H1 (cell line): Measurements from ENCODE around the gene FGF18. TPM values are rescaled to one million over a fixed set of nuclear protein-coding genes. Genes with fewer than 3 reads are reported as not detected.

Experiments
- CTCF ChIA-PET: fragments of 300-600 bp; sonication (Branson Sonifier 250); formaldehyde crosslinking; loops from one replicate; lab custom pipeline; 2021; ENCODE audit not compliant: partially characterized antibody; lab: Charles Lee
- POLR2A ChIA-PET: fragments of 300-600 bp; sonication (Branson Sonifier 250); formaldehyde crosslinking; loops from one replicate; lab custom pipeline; 2021; ENCODE audit warnings: inconsistent platforms; ENCODE audit not compliant: partially characterized antibody; lab: Charles Lee
- DNase-seq, 2 experiments: peaks; one replicate each; pipeline versions ENCODE4 v3.0.0 to v3.0.0-alpha.2; 2010 to 2022; ENCODE audit warnings: low spot score in 2 of 2, low read depth in 1 of 2, mixed read lengths in 1 of 2
- FAIRE-seq: peaks from 2 replicates; lab custom pipeline; 2011; peaks lifted over from hg19 to GRCh38; lab: Jason Lieb, UNC
- H2AFZ ChIP-seq: 2 replicates; pipeline ENCODE4 v1.8.1; 2012; ENCODE audit warnings: low read length, inconsistent platforms
- H2AK5ac ChIP-seq: 2 replicates; pipeline ENCODE4 v1.6.1; 2013; ENCODE audit warnings: low read depth, low read length
- H2BK120ac ChIP-seq: replicated peaks from 2 replicates; pipeline ENCODE3; 2013; ENCODE audit warnings: low read depth, low read length, inconsistent platforms
- H2BK12ac ChIP-seq: 2 replicates; pipeline ENCODE4 v1.6.1; 2013; ENCODE audit warnings: low read depth, low read length
- H2BK15ac ChIP-seq: 2 replicates; pipeline ENCODE4 v1.6.1; 2013; ENCODE audit warnings: low read length
- H2BK20ac ChIP-seq: 2 replicates; pipeline ENCODE4 v1.6.1; 2013; ENCODE audit warnings: low read length
- H2BK5ac ChIP-seq: 2 replicates; pipeline ENCODE4 v1.6.1; 2013; ENCODE audit warnings: low read depth, low read length
- H3K14ac ChIP-seq: 2 replicates; pipeline ENCODE4 v1.6.1; 2013; ENCODE audit warnings: inconsistent platforms; ENCODE audit not compliant: insufficient read length
- H3K18ac ChIP-seq: 2 replicates; pipeline ENCODE4 v1.6.1; 2013; ENCODE audit warnings: low read length; ENCODE audit errors: extremely low read depth
- H3K23ac ChIP-seq: 2 replicates; pipeline ENCODE4 v1.6.1; 2013; ENCODE audit warnings: inconsistent platforms; ENCODE audit not compliant: insufficient read length
- H3K23me2 ChIP-seq: 2 replicates; pipeline ENCODE4 v1.6.1; 2013; ENCODE audit warnings: low read depth, low read length
- H3K27ac ChIP-seq: 2 replicates; pipeline ENCODE4 v1.6.1; 2011; ENCODE audit warnings: low read depth, low read length, inconsistent platforms
- H3K27me3 ChIP-seq, 4 experiments: replicated peaks in 1 of 4; 1 replicate in 1 of 4; 2 replicates in 3 of 4; pipeline versions ENCODE4 v1.6.1 to v1.8.1; 2011 to 2013; ENCODE audit warnings: low read length in 3 of 4, mild to moderate bottlenecking in 3 of 4, inconsistent platforms in 2 of 4, mixed read lengths in 2 of 4, moderate library complexity in 1 of 4; ENCODE audit not compliant: control insufficient read depth in 3 of 4, insufficient read depth in 3 of 4; ENCODE audit errors: extremely low read depth in 1 of 4
- H3K36me3 ChIP-seq, 4 experiments: 2 replicates each; pipeline versions ENCODE4 v1.6.1 to v1.8.1; 2011 to 2013; ENCODE audit warnings: mild to moderate bottlenecking in 4 of 4, low read length in 3 of 4, moderate library complexity in 2 of 4, control low read depth in 1 of 4, inconsistent platforms in 1 of 4; ENCODE audit not compliant: insufficient read depth in 4 of 4, control insufficient read depth in 2 of 4
- H3K4ac ChIP-seq: replicated peaks from 2 replicates; pipeline ENCODE3; 2013; ENCODE audit warnings: low read length, low read depth, mixed read lengths, inconsistent platforms; ENCODE audit not compliant: insufficient read length
- H3K4me1 ChIP-seq, 4 experiments: replicated peaks in 1 of 4; 1 replicate in 1 of 4; 2 replicates in 3 of 4; pipeline versions ENCODE4 v1.6.1 to v1.8.1; 2011 to 2013; ENCODE audit warnings: low read length in 3 of 4, inconsistent platforms in 2 of 4, mixed read lengths in 1 of 4; ENCODE audit not compliant: insufficient read depth in 4 of 4, control insufficient read depth in 3 of 4
- H3K4me2 ChIP-seq, 2 experiments: 2 replicates each; pipeline versions ENCODE4 v1.6.1 to v1.8.1; 2011 to 2013; ENCODE audit warnings: low read depth in 2 of 2, low read length in 2 of 2, control low read depth in 1 of 2, inconsistent platforms in 1 of 2, mild to moderate bottlenecking in 1 of 2; ENCODE audit not compliant: insufficient read depth in 1 of 2
- H3K4me3 ChIP-seq, 4 experiments: fragments of 200-600, 300-600 bp in 1 of 4; sonication (generic), shearing (Covaris generic), sonication (Bioruptor Twin) in 1 of 4; 2 replicates each; pipeline versions ENCODE4 v1.5.1 to v1.8.1; 2011 to 2016; ENCODE audit warnings: low read length in 4 of 4, low read depth in 3 of 4, control low read depth in 2 of 4, inconsistent platforms in 2 of 4, mild to moderate bottlenecking in 2 of 4, mixed read lengths in 1 of 4, moderate library complexity in 1 of 4; ENCODE audit not compliant: insufficient read depth in 2 of 4; ENCODE audit errors: extremely low read depth in 1 of 4
- H3K56ac ChIP-seq: replicated peaks from 2 replicates; pipeline ENCODE3; 2013; ENCODE audit warnings: low read depth, mild to moderate bottlenecking, mixed read lengths, low read length, inconsistent platforms; ENCODE audit not compliant: insufficient read length
- H3K79me1 ChIP-seq: 2 replicates; pipeline ENCODE4 v1.6.1; 2013; ENCODE audit warnings: low read depth, low read length, control low read depth
- H3K79me2 ChIP-seq, 2 experiments: 2 replicates each; pipeline versions ENCODE4 v1.6.1 to v1.8.1; 2012 to 2013; ENCODE audit warnings: low read length in 2 of 2, mild to moderate bottlenecking in 2 of 2, inconsistent platforms in 1 of 2; ENCODE audit not compliant: insufficient read depth in 2 of 2, control insufficient read depth in 1 of 2
- H3K9ac ChIP-seq, 4 experiments: replicated peaks in 1 of 4; 1 replicate in 1 of 4; 2 replicates in 3 of 4; pipeline versions ENCODE4 v1.6.1 to v1.8.1; 2011 to 2013; ENCODE audit warnings: low read depth in 3 of 4, low read length in 3 of 4, control low read depth in 2 of 4, mild to moderate bottlenecking in 2 of 4, moderate library complexity in 2 of 4, inconsistent platforms in 1 of 4; ENCODE audit errors: extremely low read depth in 1 of 4
- H3K9me3 ChIP-seq, 2 experiments: 2 replicates each; pipeline versions ENCODE4 v1.6.1 to v1.8.1; 2012 to 2013; ENCODE audit warnings: mild to moderate bottlenecking in 2 of 2, moderate library complexity in 2 of 2, control low read depth in 1 of 2, inconsistent platforms in 1 of 2, low read depth in 1 of 2, low read length in 1 of 2, mixed read lengths in 1 of 2; ENCODE audit not compliant: insufficient read depth in 2 of 2
- H4K20me1 ChIP-seq, 2 experiments: replicated peaks in 1 of 2; 2 replicates each; pipeline versions ENCODE3 to v1.8.1; 2011 to 2013; ENCODE audit warnings: inconsistent platforms in 2 of 2, low read length in 2 of 2, mild to moderate bottlenecking in 1 of 2; ENCODE audit not compliant: insufficient read depth in 2 of 2, control insufficient read depth in 1 of 2
- H4K5ac ChIP-seq: 2 replicates; pipeline ENCODE4 v1.6.1; 2013; ENCODE audit warnings: low read length, low read depth, mixed read lengths, inconsistent platforms; ENCODE audit not compliant: insufficient read length
- H4K8ac ChIP-seq: 2 replicates; pipeline ENCODE4 v1.8.0; 2013; ENCODE audit warnings: mild to moderate bottlenecking, moderate library complexity, low read length, inconsistent platforms; ENCODE audit not compliant: insufficient read depth; ENCODE audit errors: extremely low read depth
- H4K91ac ChIP-seq: replicated peaks from 2 replicates; pipeline ENCODE3; 2013; ENCODE audit warnings: low read length, mixed read lengths, inconsistent platforms; ENCODE audit not compliant: insufficient read length
- FOSL1 ChIP-seq: IDR thresholded peaks from 2 replicates; pipeline ENCODE4 v1.6.1; 2011; ENCODE audit warnings: mild to moderate bottlenecking, low read depth, low read length, moderate library complexity; ENCODE audit not compliant: insufficient read depth
- GABPA ChIP-seq: IDR thresholded peaks from 2 replicates; pipeline ENCODE4 v1.6.1; 2011; ENCODE audit warnings: mild to moderate bottlenecking, low read length, moderate library complexity, borderline replicate concordance; ENCODE audit not compliant: insufficient read depth
- JUND ChIP-seq: IDR thresholded peaks from 2 replicates; pipeline ENCODE4 v1.6.1; 2011; ENCODE audit warnings: mild to moderate bottlenecking, improper control_type of control experiment, low read length
- KDM4A ChIP-seq: IDR thresholded peaks from one replicate; pipeline ENCODE4 v1.7.1; 2012; ENCODE audit warnings: low read depth, mild to moderate bottlenecking, moderate library complexity, low read length, inconsistent platforms; ENCODE audit not compliant: severe bottlenecking
- KDM5A ChIP-seq: fragments of 200-600 bp; IDR thresholded peaks from 2 replicates; pipeline ENCODE4 v1.7.1; 2012; ENCODE audit warnings: mild to moderate bottlenecking, low read length, inconsistent platforms, mixed read lengths
- MAFK ChIP-seq: IDR thresholded peaks from 2 replicates; pipeline ENCODE4 v1.6.1; 2012; ENCODE audit warnings: low read depth, mild to moderate bottlenecking, improper control_type of control experiment, low read length
- PHF8 ChIP-seq: fragments of 200-600 bp; sonication (generic); conservative IDR thresholded peaks from 2 replicates; pipeline ENCODE4 v1.7.1; 2012; ENCODE audit warnings: low read depth, mild to moderate bottlenecking, inconsistent platforms, low read length, moderate library complexity
- POU5F1 ChIP-seq: IDR thresholded peaks from 2 replicates; pipeline ENCODE4 v1.6.1; 2011; ENCODE audit warnings: low read depth, mild to moderate bottlenecking, low read length, moderate library complexity
- RNF2 ChIP-seq: fragments of 200-900, 300-1000 bp; sonication (generic); IDR thresholded peaks from 2 replicates; pipeline ENCODE4 v1.7.1; 2016; ENCODE audit warnings: borderline replicate concordance, low read depth, mild to moderate bottlenecking, antibody characterized with exemption, low read length; ENCODE audit not compliant: poor library complexity, severe bottlenecking; ENCODE audit errors: missing control alignments
- SP1 ChIP-seq: IDR thresholded peaks from 2 replicates; pipeline ENCODE4 v1.6.1; 2011; ENCODE audit warnings: low read depth, low read length
- TBP ChIP-seq: IDR thresholded peaks from 2 replicates; pipeline ENCODE4 v1.6.1; 2011; ENCODE audit warnings: low read depth, low read length, improper control_type of control experiment
- TCF12 ChIP-seq: IDR thresholded peaks from 2 replicates; pipeline ENCODE4 v1.6.1; 2011; ENCODE audit warnings: low read depth, mild to moderate bottlenecking, low read length
- YY1 ChIP-seq: IDR thresholded peaks from 2 replicates; pipeline ENCODE4 v1.6.1; 2011; ENCODE audit warnings: low read depth, mild to moderate bottlenecking, low read length
- WGBS, 2 experiments: shearing (Covaris generic) in 1 of 2; methylation state at CpG; one replicate each; pipeline versions ENCODE4 v1.1.6 to v1.1.7; 2013 to 2015; ENCODE audit warnings: low lambda C conversion rate in 2 of 2, mixed read lengths in 2 of 2, inconsistent platforms in 1 of 2, low coverage in 1 of 2, missing lambda C conversion rate in 1 of 2; ENCODE audit not compliant: insufficient replicate concordance in 2 of 2, insufficient coverage in 1 of 2, insufficient read length in 1 of 2; ENCODE audit errors: extremely low coverage in 1 of 2, missing lambda C conversion rate in 1 of 2; 5-methylcytosine and 5-hydroxymethylcytosine counted together
- polyA plus RNA-seq, 7 experiments: library from polyadenylated mRNA; depleted of rRNA in 3 of 7; stranded (reverse) in 5 of 7; unstranded in 2 of 7; fragments of >200 nt in 5 of 7; fragments of 200-250 nt in 2 of 7; gene quantifications; 1 replicate in 5 of 7; 2 replicates in 1 of 7; 4 replicates in 1 of 7; pipeline versions ENCODE4 v1.2.1 to v1.2.3, GENCODE V29; 2011 to 2013; ENCODE audit warnings: missing spikeins in 2 of 7, mixed read lengths in 2 of 7
- total RNA-seq: library from RNA; stranded (reverse); fragmentation: NEBNext Ultra II Directional; extraction: Animal tissue kit (Norgen Biotek cat#: 25700); gene quantifications from 2 replicates; pipeline ENCODE4 v1.2.1, GENCODE V29; 2021
- TF ChIP-seq, protein P1 (sequence below): IDR thresholded peaks from 2 replicates; pipeline ENCODE4 v1.6.1; 2012; ENCODE audit warnings: inconsistent platforms

FGF18 gene
- total and polyA plus RNA-seq, 2 of the 8 experiments (the other 6 are each of a cell fraction or from before 2014, with no cell fraction given), result 0.54 to 1.3 TPM

DNA sequence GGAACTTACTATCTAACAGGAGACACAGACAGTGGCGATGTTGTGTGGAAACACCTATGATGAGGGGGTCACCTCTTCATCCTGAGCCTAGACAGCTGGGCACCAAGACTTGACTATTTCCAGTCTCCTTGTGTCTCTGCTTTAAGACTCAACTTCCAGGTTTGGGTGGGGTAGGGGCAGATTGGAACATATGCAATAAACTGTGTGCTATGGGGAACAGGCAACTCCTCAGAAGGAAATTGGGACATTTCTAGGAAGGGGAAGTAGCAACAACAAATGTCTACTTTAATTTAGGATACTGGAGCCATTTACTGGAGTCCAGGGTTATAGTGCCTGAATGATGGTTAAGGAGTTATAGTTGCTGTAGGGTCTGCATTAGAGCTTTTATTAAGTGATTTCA lies 57.3 kb downstream of the FGF18 start:
- ChIA-PET CTCF (interaction anchor here (1.0 to 1.4 kb wide), 3 partner anchors 8 to 56 kb away, joined by 3 to 7 read pairs (median 3); no protein-coding TSS in a partner anchor), POLR2A (no interaction called here)
- Histone ChIP-seq H3K79me1 (no peaks in the 10 kb centered on the region), H2BK5ac (no peak overlapping the region), H3K18ac (no peak overlapping the region), H3K4ac (no peak overlapping the region), H3K4me2 (no peak overlapping the region), H2BK120ac (no peak overlapping the region), H2AFZ (no peak overlapping the region), H3K9ac (no peak overlapping the region), H3K14ac (no peak overlapping the region), H3K23ac (no peak overlapping the region), H4K8ac (no peak overlapping the region), H4K91ac (no peak overlapping the region), H3K56ac (no peak overlapping the region), H3K79me2 (no peaks in the 10 kb centered on the region), H3K4me1 (peaks cover 0 to under 1% (median 0%) of the 10 kb centered on the region in 4 experiments; a peak in 1 of 7 replicates), H3K9me3 (no peaks in the 10 kb centered on the region), H4K20me1 (no peaks in the 10 kb centered on the region), H3K36me3 (no peaks in the 10 kb centered on the region), H2BK20ac (no peak overlapping the region), H4K5ac (no peak overlapping the region), H2AK5ac (no peak overlapping the region), H2BK15ac (no peak overlapping the region), H3K23me2 (no peaks in the 10 kb centered on the region), H3K4me3 (no peak overlapping the region), H2BK12ac (no peak overlapping the region), H3K27me3 (no peaks in the 10 kb centered on the region), H3K27ac (no peak overlapping the region)
- no peak for FAIRE-seq
- TF ChIP-seq SP1 (no peak), GABPA (no peak), RNF2 (no peak), YY1 (no peak), KDM5A (no peak), KDM4A (no peak), FOSL1 (no peak), TBP (no peak), PHF8 (no peak), MAFK (no peak), POU5F1 (no peak), JUND (no peak), TCF12 (no peak)
- TF ChIP-seq, protein P1, sequence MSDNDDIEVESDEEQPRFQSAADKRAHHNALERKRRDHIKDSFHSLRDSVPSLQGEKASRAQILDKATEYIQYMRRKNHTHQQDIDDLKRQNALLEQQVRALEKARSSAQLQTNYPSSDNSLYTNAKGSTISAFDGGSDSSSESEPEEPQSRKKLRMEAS, result no peak
- DNase-seq, result no peak
- 86% methylated on average over 1 of the region's 1 CpG; no CpG with 5 or more reads in 1 of the 2 experiments for WGBS, 2 experiments
